Keratinocyte (primary cell): ENCODE measurements around the gene LENG8. TPM values are rescaled to one million over a fixed set of nuclear protein-coding genes. Genes with fewer than 3 reads are reported as not detected.
A peak's percentile ranks its signal among the peaks of the same experiment; 100 is the strongest.
"Not testable (repeated sequence)": the region's sequence is repeated elsewhere in the genome, so short reads cannot be mapped to it uniquely, and the experiment has no call there.

ENCODE experiments used
- DNase-seq: peaks from one replicate; pipeline ENCODE4 v3.0.0-alpha.2; 2011; ENCODE audit warnings: low read depth, missing footprints, low spot score
- FAIRE-seq: peaks from 2 replicates; lab custom pipeline; 2011; peaks lifted over from hg19 to GRCh38; lab: Jason Lieb, UNC
- H2AFZ ChIP-seq: 2 replicates; pipeline ENCODE4 v1.6.0; 2012; ENCODE audit warnings: low read length, control low read depth, inconsistent platforms; ENCODE audit not compliant: control insufficient read depth
- H3K27ac ChIP-seq: 2 replicates; pipeline ENCODE4 v1.5.1; 2011; ENCODE audit warnings: low read length; ENCODE audit not compliant: control insufficient read depth, insufficient read depth
- H3K27me3 ChIP-seq: 3 replicates; pipeline ENCODE4 v1.6.0; 2011; ENCODE audit warnings: low read length; ENCODE audit not compliant: control insufficient read depth, insufficient read depth; ENCODE audit errors: extremely low read depth
- H3K36me3 ChIP-seq, 2 experiments: 2 replicates in 1 of 2; 3 replicates in 1 of 2; pipeline ENCODE4 v1.5.1; 2011; ENCODE audit warnings: low read length in 2 of 2, mild to moderate bottlenecking in 1 of 2; ENCODE audit not compliant: control insufficient read depth in 2 of 2, insufficient read depth in 2 of 2; ENCODE audit errors: extremely low read depth in 1 of 2
- H3K4me1 ChIP-seq: 3 replicates; pipeline ENCODE4 v1.5.1; 2011; ENCODE audit warnings: low read length; ENCODE audit not compliant: control insufficient read depth, insufficient read depth; ENCODE audit errors: extremely low read depth
- H3K4me2 ChIP-seq: 3 replicates; pipeline ENCODE4 v1.6.0; 2011; ENCODE audit warnings: low read depth, low read length; ENCODE audit not compliant: control insufficient read depth, insufficient read depth; ENCODE audit errors: extremely low read depth
- H3K4me3 ChIP-seq, 3 experiments: fragments of 200-600 bp in 1 of 3; sonication (generic) in 1 of 3; 2 replicates in 2 of 3; 3 replicates in 1 of 3; pipeline ENCODE4 v1.5.1; 2011 to 2016; ENCODE audit warnings: low read length in 3 of 3, mild to moderate bottlenecking in 3 of 3, control low read depth in 2 of 3, inconsistent platforms in 1 of 3, low read depth in 1 of 3, mixed read lengths in 1 of 3, mixed run types in 1 of 3, moderate library complexity in 1 of 3; ENCODE audit not compliant: control insufficient read depth in 2 of 3, insufficient read depth in 2 of 3; ENCODE audit errors: extremely low read depth in 1 of 3
- H3K79me2 ChIP-seq: 2 replicates; pipeline ENCODE4 v1.6.0; 2012; ENCODE audit warnings: low read length; ENCODE audit not compliant: control insufficient read depth, insufficient read depth
- H3K9ac ChIP-seq: 3 replicates; pipeline ENCODE4 v1.6.0; 2011; ENCODE audit warnings: low read length; ENCODE audit not compliant: control insufficient read depth, insufficient read depth; ENCODE audit errors: extremely low read depth
- H3K9me1 ChIP-seq: 3 replicates; pipeline ENCODE4 v1.6.0; 2011; ENCODE audit warnings: low read length; ENCODE audit not compliant: control insufficient read depth, insufficient read depth; ENCODE audit errors: extremely low read depth
- H3K9me3 ChIP-seq: 2 replicates; pipeline ENCODE4 v1.5.1; 2012; ENCODE audit warnings: low read depth, low read length; ENCODE audit not compliant: control insufficient read depth
- H4K20me1 ChIP-seq: 3 replicates; pipeline ENCODE4 v1.6.0; 2011; ENCODE audit warnings: low read length; ENCODE audit not compliant: control insufficient read depth, insufficient read depth; ENCODE audit errors: extremely low read depth
- CTCF ChIP-seq, 3 experiments: IDR thresholded peaks in 1 of 3; conservative IDR thresholded peaks in 1 of 3; optimal IDR thresholded peaks in 1 of 3; 2 replicates in 2 of 3; 3 replicates in 1 of 3; pipeline versions ENCODE3 to v1.5.1; 2011; ENCODE audit warnings: low read length in 3 of 3, mild to moderate bottlenecking in 3 of 3, moderate library complexity in 2 of 3, control low read depth in 1 of 3, inconsistent platforms in 1 of 3; ENCODE audit not compliant: insufficient read depth in 2 of 3; ENCODE audit errors: extremely low read depth in 1 of 3
- EZH2 ChIP-seq: IDR thresholded peaks from one replicate; pipeline ENCODE4 v1.6.1; 2012; ENCODE audit warnings: inconsistent platforms, mild to moderate bottlenecking, low read length, moderate library complexity
- dilution Hi-C: fragments of 300-500 bp; cut with MboI; formaldehyde crosslinking; loops from one replicate; pipeline ENCODE4 v1.7.0; 2020; ENCODE audit warnings: low sequenced_read_pairs; ENCODE audit not compliant: extremely low pct_ligation_motif_present
- polyA plus RNA-seq, 5 experiments: library from polyadenylated mRNA; depleted of rRNA in 3 of 5; stranded (reverse) in 3 of 5; stranded (forward) in 1 of 5; unstranded in 1 of 5; fragments of >200 nt; gene quantifications; 1 replicate in 1 of 5; 2 replicates in 3 of 5; 3 replicates in 1 of 5; pipeline versions ENCODE4 v1.2.1 to v1.2.3, GENCODE V29; 2011 to 2012; ENCODE audit warnings: missing spikeins in 2 of 5, low read depth in 1 of 5, low replicate concordance in 1 of 5

LENG8 gene
- polyA plus RNA-seq, 1 donor (not counting 4 experiments of a cell fraction or from before 2014, with no cell fraction given): 29.4 TPM

GRCh38 chr19:54465426-54466109, 16.6 kb downstream of the LENG8 start:
- Histone ChIP-seq H3K9ac (no peak overlapping the region), H3K36me3 (peaks cover 0 to 10% of the 10 kb centered on the region in 2 experiments), H2AFZ (no peak overlapping the region), H3K9me1 (no peaks in the 10 kb centered on the region), H3K4me3 (no peak overlapping the region), H3K9me3 (no peaks in the 10 kb centered on the region), H3K27me3 (no peaks in the 10 kb centered on the region), H4K20me1 (no peaks in the 10 kb centered on the region), H3K4me1 (peaks cover 20% of the 10 kb centered on the region), H3K27ac (no peak overlapping the region), H3K79me2 (peaks cover 16% of the 10 kb centered on the region), H3K4me2 (no peak overlapping the region)
- no peak for TF ChIP-seq CTCF (optimal IDR thresholded peaks at IDR 0.05 in 1 of 3, IDR thresholded peaks at IDR 0.05 in 1 of 3, conservative IDR thresholded peaks at IDR 0.05 in 1 of 3; ENCODE audit: extremely low read depth in 1 of 3, insufficient read depth in 2 of 3, low read length in 3 of 3)
- TF ChIP-seq EZH2: no peak
- DNase-seq: no peak
- dilution Hi-C loops: no loop called here
- FAIRE-seq: no peak

- H3K27ac ChIP-seq, H3K4me3 ChIP-seq, DNase-seq, H3K36me3 ChIP-seq, H3K9me1 ChIP-seq, H4K20me1 ChIP-seq, dilution Hi-C loops, H3K9me3 ChIP-seq, H2AFZ ChIP-seq, FAIRE-seq, H3K9ac ChIP-seq, H3K4me2 ChIP-seq, H3K27me3 ChIP-seq: not testable (repeated sequence)
- H3K4me1 ChIP-seq: peaks cover 25% of the 10 kb centered on the region
- peaks cover 21% of the 10 kb centered on the region for H3K79me2 ChIP-seq
Measured at GRCh38 chr19:54466110-54466480, 17.1 kb downstream of the LENG8 start.

- dilution Hi-C loops: no loop called here
- no peak for FAIRE-seq
Measured at GRCh38 chr19:54469496-54469934, 20.5 kb downstream of the LENG8 start.

More at GRCh38 chr19:54469496-54469934, 20.5 kb downstream of the LENG8 start:
- Histone ChIP-seq H3K4me1 (peaks cover 28% of the 10 kb centered on the region), H3K27ac (no peak overlapping the region), H3K9me3 (no peaks in the 10 kb centered on the region), H3K4me2 (peak overlapping the region; percentile 91), H3K79me2 (peaks cover 9% of the 10 kb centered on the region), H3K36me3 (no peaks in the 10 kb centered on the region), H3K27me3 (no peaks in the 10 kb centered on the region), H3K4me3 (no peak overlapping the region), H2AFZ (no peak overlapping the region), H4K20me1 (no peaks in the 10 kb centered on the region), H3K9me1 (no peaks in the 10 kb centered on the region), H3K9ac (no peak overlapping the region)
- no peak for DNase-seq
- TF ChIP-seq EZH2 (no peak), CTCF (optimal IDR thresholded peaks at IDR 0.05 in 1 of 3, IDR thresholded peaks at IDR 0.05 in 1 of 3, conservative IDR thresholded peaks at IDR 0.05 in 1 of 3; ENCODE audit: extremely low read depth in 1 of 3, insufficient read depth in 2 of 3, low read length in 3 of 3) (no peak)
